G401.6 (cell line): Measurements from ENCODE around the gene NOS1.

ENCODE experiments used
- FAIRE-seq: peaks from 2 replicates; lab custom pipeline; 2012; peaks lifted over from hg19 to GRCh38; lab: Jason Lieb, UNC

The NOS1 gene

DNA sequence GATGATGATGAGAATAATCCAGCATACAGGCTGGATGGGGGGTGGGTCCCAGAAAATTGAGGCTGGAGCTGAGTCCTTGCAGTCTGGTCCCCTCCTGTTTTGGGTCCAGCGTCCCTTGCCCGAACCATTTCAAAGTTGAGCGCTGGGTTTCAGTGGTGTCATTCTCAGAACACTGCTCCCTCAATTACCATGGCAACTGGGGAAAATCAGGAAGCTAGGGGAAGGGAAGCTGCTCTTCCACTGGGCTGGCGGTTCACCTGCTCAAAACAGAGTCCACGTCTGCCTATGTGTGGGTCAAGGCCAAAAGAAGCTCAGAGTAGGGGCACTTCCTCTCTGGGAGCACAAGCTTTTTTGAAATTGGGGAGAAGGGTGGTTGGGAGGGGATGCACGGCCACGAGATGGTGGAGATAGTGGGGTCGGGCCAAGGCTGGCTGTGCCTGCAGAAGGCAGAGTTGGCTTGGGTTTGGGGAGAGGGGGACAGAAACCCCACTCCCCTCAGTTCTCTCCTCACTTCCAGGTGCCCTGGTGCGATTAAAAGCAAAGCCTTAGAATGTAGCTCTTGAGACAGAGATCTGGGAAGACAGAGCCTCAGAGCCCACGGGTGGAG is 1.7 kb upstream of the NOS1 start:
- FAIRE-seq, result no peak

DNA sequence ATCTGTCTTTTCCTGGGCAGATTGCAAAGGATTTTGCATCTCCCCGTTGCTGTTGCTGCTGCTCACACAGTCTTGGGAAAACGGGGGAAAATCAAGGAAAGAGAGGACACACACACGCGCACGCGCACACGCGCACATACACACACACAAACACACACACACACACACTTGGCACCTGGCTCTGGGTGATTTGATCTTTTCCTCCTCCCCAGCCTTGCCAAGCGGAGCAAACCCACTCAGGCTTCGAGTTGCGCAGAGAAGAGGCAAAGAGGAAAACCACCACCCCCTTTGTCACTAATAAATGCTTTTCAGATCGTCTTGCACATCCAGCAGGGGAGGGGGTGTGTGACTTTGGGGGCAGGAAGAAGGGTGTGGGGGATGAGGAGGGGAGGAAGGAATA is 965 bp upstream of the NOS1 start:
- no peak for FAIRE-seq

- FAIRE-seq, result no peak
Observed at GRCh38 chr12:117361905-117362304, 479 bp upstream of the NOS1 start.

GRCh38 chr12:117360551-117361346 is 677 bp downstream of the NOS1 start:
- FAIRE-seq, result no peak

GRCh38 chr12:117360222-117360550 is 1.2 kb downstream of the NOS1 start:
- no peak for FAIRE-seq

GRCh38 chr12:117359029-117359845 is 2.2 kb downstream of the NOS1 start:
- no peak for FAIRE-seq

DNA sequence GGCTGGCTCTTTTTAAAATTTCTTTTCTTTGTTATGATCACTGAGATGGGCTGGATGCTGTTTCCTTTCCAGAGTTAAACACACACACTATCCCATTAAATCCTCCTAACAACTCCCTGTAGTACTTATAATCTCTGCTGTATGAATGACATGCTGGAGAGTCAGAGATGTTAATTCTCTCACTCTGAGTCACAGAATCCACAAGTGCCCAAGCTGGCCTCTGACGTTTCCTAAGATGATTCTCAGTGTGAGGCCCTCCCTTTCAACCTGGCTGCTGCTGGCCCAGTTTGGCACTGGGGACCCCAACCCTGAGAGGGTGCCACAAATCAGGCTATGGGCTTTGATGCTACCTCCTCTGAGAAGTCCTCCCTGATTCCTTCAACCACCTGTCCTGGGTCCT is 5.4 kb downstream of the NOS1 start:
- FAIRE-seq, result no peak

DNA sequence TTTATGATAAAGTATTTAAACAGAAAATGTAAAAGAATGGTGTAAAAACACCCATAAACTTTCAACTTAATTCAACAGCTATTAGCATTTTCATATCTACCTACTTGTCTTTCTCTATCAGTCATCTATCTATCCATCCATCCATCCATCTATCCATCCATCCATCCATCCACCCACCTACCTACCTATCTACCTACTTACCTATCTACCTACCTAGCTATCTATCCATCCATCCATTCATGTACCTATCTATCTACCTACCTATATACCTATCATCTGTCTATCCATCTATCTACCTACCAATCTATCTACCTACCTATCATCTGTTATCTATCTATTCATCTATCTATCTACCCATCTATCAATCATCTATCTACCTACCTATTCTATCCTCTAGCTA is 8.5 kb downstream of the NOS1 start:
- FAIRE-seq, result no peak

GRCh38 chr12:117352206-117352605 is 9.2 kb downstream of the NOS1 start:
- FAIRE-seq, result no peak

DNA sequence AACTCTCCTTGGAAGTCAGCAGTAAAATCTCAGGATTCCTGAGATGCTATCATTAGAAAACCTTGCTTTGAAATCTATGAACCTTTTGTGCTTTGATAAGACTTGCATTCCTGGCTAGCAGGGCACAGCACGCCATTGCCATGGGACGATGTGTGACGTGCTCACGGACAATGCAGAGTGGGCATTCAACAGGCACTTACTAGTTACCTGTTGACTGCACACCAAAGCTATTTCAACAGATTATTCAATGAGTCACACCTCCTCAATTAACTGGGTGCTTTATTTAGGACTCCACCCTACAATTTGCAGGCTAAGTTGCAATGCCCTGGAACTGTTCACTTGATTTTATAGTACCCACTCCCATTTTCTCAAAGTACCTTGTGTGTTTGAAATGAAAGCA is 11.3 kb downstream of the NOS1 start:
- FAIRE-seq, result no peak

- FAIRE-seq, result no peak
Observed at GRCh38 chr12:117347588-117347987, 13.8 kb downstream of the NOS1 start.

GRCh38 chr12:117344716-117345115 is 16.7 kb downstream of the NOS1 start:
- FAIRE-seq, result no peak

DNA sequence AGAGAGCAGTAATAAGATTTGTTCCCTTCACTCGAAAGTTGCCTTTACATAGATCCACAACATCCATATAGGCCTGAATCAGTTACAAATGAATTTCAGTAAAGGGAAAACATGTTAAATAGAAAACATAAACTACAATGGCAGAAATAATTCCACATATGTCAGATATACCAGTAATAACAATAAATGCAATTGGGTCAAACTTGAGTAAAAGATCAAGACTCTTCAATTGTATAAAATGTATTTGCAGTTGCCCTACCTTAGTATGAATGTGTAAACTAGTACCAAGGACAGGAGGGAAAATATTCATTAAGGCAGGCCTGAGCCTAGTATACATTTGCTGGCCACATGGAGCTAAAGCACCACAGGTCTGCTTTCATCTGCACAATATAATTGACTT is 17.6 kb downstream of the NOS1 start:
- FAIRE-seq, result no peak

GRCh38 chr12:117343296-117343695 is 18.1 kb downstream of the NOS1 start:
- FAIRE-seq, result no peak

DNA sequence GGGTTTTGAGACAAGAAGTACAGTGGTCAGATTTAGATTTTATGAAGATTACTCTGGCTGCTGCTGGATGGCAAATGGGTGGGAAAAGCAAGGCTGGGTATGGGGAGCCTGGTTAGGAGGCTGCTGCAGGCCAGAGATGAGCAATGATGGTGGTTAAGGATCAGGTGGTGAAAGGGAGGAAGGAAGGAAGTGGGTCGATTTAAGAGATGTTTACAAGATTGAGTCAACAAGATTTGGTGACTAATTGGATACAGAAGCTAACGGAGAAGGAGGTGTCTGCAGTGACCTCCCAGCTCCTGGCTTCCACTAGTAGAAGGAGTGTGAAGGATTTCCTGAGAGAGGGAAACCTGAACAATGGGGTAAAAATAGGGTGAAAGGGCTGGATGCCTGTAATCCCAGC is 18.7 kb downstream of the NOS1 start:
- no peak for FAIRE-seq

DNA sequence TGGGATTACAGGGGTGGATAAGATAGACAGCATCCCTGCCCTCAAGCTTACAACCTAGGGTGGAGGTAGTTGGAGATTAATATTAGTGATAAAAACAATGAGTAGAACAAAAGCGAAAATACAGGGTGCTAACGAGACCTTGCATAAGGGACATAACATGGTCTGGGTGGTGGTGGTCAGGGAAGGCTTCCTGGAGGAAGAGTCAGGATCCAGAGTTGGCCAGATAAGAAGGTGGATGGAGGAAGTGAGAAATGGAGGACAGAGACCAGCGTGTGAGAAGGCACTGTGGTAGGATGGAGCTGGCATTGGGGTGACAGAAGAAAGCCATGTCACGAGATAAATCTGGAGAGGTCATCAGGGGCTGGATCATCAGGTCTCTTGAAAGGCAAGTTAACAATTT is 19.2 kb downstream of the NOS1 start:
- FAIRE-seq, result no peak

DNA sequence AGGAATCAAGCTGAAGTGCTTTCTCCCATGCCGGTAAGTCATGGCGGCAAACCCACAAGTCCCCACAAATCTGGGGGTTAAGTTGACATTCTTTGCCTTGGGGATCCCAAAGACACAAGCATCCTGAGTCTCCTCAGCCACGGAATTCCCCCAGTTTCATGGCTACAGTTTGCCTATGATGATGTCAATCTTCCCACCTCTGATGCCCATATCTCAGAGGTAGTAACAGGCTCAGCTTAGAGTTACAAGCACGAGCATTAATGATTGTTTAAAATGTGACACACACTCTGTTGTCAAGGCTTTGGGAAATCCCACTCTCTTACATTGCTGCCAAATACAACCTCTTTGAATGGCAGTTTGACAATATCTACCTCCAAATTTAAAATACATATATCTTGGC is 22.3 kb downstream of the NOS1 start:
- FAIRE-seq, result no peak

DNA sequence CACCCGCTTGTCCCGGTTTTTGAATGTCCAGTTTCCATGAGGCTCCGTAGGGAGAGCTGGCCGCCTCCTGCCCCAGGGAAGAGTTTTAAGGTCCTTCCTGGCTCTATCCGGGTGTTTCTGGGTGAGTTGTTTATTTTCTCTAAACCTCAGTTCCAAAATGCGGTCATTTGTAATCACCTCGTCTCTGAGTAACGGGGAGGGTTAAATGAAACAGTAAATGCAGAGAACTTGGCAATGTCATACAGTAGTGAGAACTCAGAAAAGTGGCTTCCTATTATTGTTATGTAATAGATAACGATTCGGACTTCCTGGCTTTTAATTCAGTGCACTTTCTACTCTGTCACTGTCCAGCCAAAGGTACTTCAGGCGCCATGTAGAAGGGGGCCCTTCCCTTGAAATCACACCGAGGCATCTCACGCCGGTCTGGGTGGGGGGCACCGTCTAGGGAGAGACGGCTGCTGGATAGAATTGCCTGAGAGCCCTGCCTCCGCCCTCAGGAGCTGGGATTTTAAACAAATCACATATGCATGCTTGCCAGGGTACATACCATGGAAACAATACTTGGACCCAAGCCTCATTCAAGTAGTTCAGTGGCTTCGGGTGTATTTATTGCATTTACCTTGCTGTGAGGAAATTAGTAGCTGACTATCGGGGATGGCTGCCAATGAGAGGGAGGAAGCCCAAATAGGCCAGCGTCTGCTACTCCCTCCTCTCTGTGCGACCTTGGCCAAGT is 26.4 kb downstream of the NOS1 start:
- no peak for FAIRE-seq

DNA sequence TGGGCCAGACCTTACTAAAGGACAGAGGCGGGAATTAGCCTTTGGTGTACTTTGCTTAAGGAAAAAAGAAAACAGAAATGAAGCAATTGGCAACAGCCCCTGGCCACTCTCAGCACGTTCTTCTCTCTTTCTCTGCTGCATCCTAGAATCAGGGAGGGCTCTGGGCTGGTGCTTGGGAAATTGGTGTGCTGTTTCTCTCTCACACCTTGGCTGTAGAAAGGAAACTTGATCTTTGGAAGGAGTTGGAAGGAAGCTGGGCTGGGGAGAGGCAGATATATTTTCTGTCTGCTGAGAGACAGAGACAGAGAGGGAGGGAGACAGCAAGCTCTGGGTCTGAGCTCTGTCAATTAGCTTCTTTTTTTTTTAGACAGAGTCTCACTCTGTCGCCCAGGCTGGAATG is 27.4 kb downstream of the NOS1 start:
- FAIRE-seq, result no peak

- FAIRE-seq, result no peak
Observed at GRCh38 chr12:117333331-117333881, 28.0 kb downstream of the NOS1 start.

DNA sequence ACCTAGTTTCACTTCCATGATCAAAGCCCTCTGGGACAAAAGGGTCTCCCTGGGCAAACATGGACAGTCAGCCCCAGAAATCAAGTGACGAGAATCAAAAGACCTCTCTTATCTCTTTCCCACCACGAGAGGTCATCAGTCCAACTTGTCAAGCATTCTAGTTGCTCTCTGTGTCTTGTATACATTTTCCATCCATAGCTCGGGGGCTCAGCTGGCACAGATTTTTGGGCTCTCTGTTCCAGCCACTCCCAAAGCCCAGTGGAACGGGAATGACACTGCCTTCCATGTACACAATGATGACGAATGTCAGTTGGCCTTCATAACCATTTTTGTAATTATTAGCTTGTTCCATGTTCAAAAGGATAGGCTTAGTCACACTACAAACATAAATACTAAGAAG is 29.7 kb downstream of the NOS1 start:
- FAIRE-seq, result no peak

- FAIRE-seq, result no peak
Observed at GRCh38 chr12:117330441-117331113, 30.8 kb downstream of the NOS1 start.
